ENCODE measurements around the gene CEP57. TPM values are rescaled to one million over a fixed set of nuclear protein-coding genes. Genes with fewer than 3 reads are reported as not detected.
A peak's percentile ranks its signal among the peaks of the same experiment; 100 is the strongest.

CEP57 gene
- total RNA-seq, 4 donors from 2014 or later, result 41.3 to 57.7 (median 53.7) TPM

GRCh38 chr11:95790933-95791708, 823 bp downstream of the CEP57 start:
- 5 to 7% methylated on average over 27 to 29 of the region's 29 CpGs for WGBS, 2 donors
- Histone ChIP-seq H3K4me3 (replicated peaks in 1 of 3) (peak overlapping the region; percentile 7 to 91 (median 84)), H3K27me3 (no peaks in the 10 kb centered on the region), H3K9me3 (no peaks in the 10 kb centered on the region), H3K4me1 (peaks cover 17 to 20% of the 10 kb centered on the region in 2 donors), H3K36me3 (peaks cover 0 to 5% of the 10 kb centered on the region in 2 donors), H3K27ac (peak overlapping the region; percentile 96 to 100 (median 97))
- intact Hi-C loops (cut with DNase I), result no loop called here
- peak; percentile 88 to 89 for DNase-seq
- peak in 1 of 2 donors; percentile 64 for TF ChIP-seq POLR2A (IDR thresholded peaks at IDR 0.05)
- TF ChIP-seq, protein P1, sequence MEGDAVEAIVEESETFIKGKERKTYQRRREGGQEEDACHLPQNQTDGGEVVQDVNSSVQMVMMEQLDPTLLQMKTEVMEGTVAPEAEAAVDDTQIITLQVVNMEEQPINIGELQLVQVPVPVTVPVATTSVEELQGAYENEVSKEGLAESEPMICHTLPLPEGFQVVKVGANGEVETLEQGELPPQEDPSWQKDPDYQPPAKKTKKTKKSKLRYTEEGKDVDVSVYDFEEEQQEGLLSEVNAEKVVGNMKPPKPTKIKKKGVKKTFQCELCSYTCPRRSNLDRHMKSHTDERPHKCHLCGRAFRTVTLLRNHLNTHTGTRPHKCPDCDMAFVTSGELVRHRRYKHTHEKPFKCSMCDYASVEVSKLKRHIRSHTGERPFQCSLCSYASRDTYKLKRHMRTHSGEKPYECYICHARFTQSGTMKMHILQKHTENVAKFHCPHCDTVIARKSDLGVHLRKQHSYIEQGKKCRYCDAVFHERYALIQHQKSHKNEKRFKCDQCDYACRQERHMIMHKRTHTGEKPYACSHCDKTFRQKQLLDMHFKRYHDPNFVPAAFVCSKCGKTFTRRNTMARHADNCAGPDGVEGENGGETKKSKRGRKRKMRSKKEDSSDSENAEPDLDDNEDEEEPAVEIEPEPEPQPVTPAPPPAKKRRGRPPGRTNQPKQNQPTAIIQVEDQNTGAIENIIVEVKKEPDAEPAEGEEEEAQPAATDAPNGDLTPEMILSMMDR (IDR thresholded peaks at IDR 0.05), result no peak

DNA sequence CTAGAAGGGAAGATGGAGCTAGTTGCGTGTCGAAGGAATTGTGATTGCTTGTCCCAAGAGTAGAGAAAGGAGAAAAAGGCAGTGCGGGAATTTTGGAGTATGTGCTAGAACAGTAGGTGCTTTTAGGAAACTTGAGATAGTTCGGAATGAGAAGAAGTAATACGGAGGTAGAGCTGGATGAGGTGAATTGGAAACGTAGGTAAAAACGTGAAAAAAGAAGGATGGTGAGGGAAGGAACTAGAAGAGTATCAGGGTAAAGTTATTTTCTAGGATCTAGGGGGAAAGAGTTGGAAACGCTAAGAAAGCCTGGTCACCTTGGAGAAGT, 1.4 kb downstream of the CEP57 start:
- 45 to 52% methylated on average over 8 of the region's 8 CpGs for WGBS, 2 donors
- TF ChIP-seq, protein P1 (IDR thresholded peaks at IDR 0.05), result no peak
- TF ChIP-seq POLR2A (IDR thresholded peaks at IDR 0.05), result no peak

GRCh38 chr11:95792200-95792599, 1.9 kb downstream of the CEP57 start:
- Histone ChIP-seq H3K27ac (no peak overlapping the region), H3K4me3 (replicated peaks in 1 of 3) (no peak overlapping the region), H3K36me3 (peaks cover 0 to 2% of the 10 kb centered on the region in 2 donors), H3K4me1 (peaks cover 17 to 20% of the 10 kb centered on the region in 2 donors), H3K27me3 (no peaks in the 10 kb centered on the region), H3K9me3 (no peaks in the 10 kb centered on the region)
- intact Hi-C loops (cut with DNase I), result no loop called here
- TF ChIP-seq, protein P1 (IDR thresholded peaks at IDR 0.05), result no peak
- no peak for TF ChIP-seq POLR2A (IDR thresholded peaks at IDR 0.05)
- DNase-seq, result no peak
- WGBS, 2 donors, result 86 to 87% methylated on average over 8 of the region's 8 CpGs

More for the DNA sequence above, 1.4 kb downstream of the CEP57 start:
- intact Hi-C loops (cut with DNase I), result no loop called here
- no peaks in the 10 kb centered on the region for H3K27me3 ChIP-seq
- peaks cover 17 to 20% of the 10 kb centered on the region in 2 donors for H3K4me1 ChIP-seq
- peak overlapping the region in 1 of 3 donors; percentile 91 for H3K4me3 ChIP-seq (replicated peaks in 1 of 3)
- H3K27ac ChIP-seq, result peak overlapping the region in 1 of 3 donors; percentile 96
- H3K36me3 ChIP-seq, result peaks cover 0 to 3% of the 10 kb centered on the region in 2 donors
- no peaks in the 10 kb centered on the region for H3K9me3 ChIP-seq
- no peak for DNase-seq

GRCh38 chr11:95792700-95793099, 2.4 kb downstream of the CEP57 start:
- Histone ChIP-seq H3K9me3 (no peaks in the 10 kb centered on the region), H3K27me3 (no peaks in the 10 kb centered on the region), H3K27ac (no peak overlapping the region), H3K4me3 (replicated peaks in 1 of 3) (no peak overlapping the region), H3K4me1 (peaks cover 17 to 20% of the 10 kb centered on the region in 2 donors), H3K36me3 (no peaks in the 10 kb centered on the region)
- WGBS, 2 donors, result 89 to 92% methylated on average over 7 of the region's 7 CpGs
- TF ChIP-seq, protein P1 (IDR thresholded peaks at IDR 0.05), result no peak
- no peak for TF ChIP-seq POLR2A (IDR thresholded peaks at IDR 0.05)
- DNase-seq, result no peak
- intact Hi-C loops (cut with DNase I), result no loop called here

- intact Hi-C loops (cut with DNase I), result no loop called here
- 95% methylated on average over 4 of the region's 4 CpGs for WGBS, 2 donors
- no peak overlapping the region for H3K4me3 ChIP-seq (replicated peaks in 1 of 3)
Observed at GRCh38 chr11:95793116-95793515, 2.8 kb downstream of the CEP57 start.

More at GRCh38 chr11:95793116-95793515, 2.8 kb downstream of the CEP57 start:
- no peaks in the 10 kb centered on the region for H3K9me3 ChIP-seq
- no peak overlapping the region for H3K27ac ChIP-seq
- no peaks in the 10 kb centered on the region for H3K36me3 ChIP-seq
- peaks cover 17 to 18% of the 10 kb centered on the region in 2 donors for H3K4me1 ChIP-seq
- DNase-seq, result no peak
- TF ChIP-seq, protein P1 (IDR thresholded peaks at IDR 0.05), result no peak
- no peak for TF ChIP-seq POLR2A (IDR thresholded peaks at IDR 0.05)
- no peaks in the 10 kb centered on the region for H3K27me3 ChIP-seq

Data from thyroid gland (tissue), 4 donors.